Activated CD4-positive, alpha-beta T cell treated with anti-CD3 and anti-CD28 coated beads for 4 hours (primary cell): ENCODE results near the gene RASA4B.
A peak's percentile ranks its signal among the peaks of the same experiment; 100 is the strongest.

ENCODE experiments used
- DNase-seq, 2 donors: peaks; one replicate each; pipeline ENCODE4 v3.0.0-alpha.2; 2020

The RASA4B gene

GRCh38 chr7:102451371-102452054, 66.1 kb downstream of the RASA4B start:
- no peak for DNase-seq

DNA sequence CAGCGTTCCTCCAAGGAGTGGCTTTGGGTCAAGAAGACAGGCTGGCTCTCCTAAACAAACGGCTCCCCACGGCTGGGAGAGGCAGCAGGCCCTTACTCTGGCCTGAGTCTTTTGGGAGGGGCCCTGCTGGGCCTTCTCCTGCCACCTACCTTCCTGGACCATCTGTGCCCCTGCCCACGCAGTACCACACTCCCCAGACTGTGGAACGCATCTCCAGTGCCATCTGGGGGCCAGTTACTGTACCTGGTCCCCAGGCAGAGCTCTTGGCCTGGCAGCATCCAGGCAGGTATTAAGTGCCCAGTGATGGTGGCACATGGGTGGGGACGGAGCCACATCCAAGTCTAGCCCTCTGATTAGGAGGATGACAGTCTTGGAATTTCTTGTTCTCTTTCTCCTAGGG, 67.3 kb downstream of the RASA4B start:
- peak; percentile 61 to 62 for DNase-seq

- no peak for DNase-seq
These were observed 68.4 kb downstream of the RASA4B start for GRCh38 chr7:102449136-102449535.

DNA sequence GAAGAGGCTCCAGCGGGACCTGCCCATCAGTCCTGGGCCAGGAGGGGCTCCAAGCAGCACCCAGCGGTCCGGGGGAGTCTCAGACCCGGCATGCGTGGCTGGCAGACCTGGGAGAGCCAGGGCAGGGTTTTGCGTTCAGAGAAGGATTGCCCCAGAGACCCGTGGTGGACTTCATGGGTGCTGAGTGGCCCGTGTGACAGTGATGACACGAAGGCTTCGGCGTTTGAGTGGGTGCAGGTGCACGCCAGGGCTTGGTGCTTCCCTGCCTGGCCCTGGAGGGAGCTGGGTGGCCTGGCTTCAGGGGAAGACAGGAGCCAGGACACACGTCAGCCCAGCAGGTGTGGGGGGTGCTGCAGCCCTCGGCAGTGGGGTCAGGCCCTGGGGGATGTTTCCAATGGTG, 70.3 kb downstream of the RASA4B start:
- no peak for DNase-seq

- no peak for DNase-seq
These were observed 71.0 kb downstream of the RASA4B start for GRCh38 chr7:102446387-102447156.

GRCh38 chr7:102445674-102446071, 71.9 kb downstream of the RASA4B start:
- DNase-seq: no peak

GRCh38 chr7:102444961-102445673, 72.5 kb downstream of the RASA4B start:
- DNase-seq: no peak

GRCh38 chr7:102439963-102440795, 77.4 kb downstream of the RASA4B start:
- DNase-seq: no peak

- DNase-seq: no peak
These were observed 81.5 kb downstream of the RASA4B start for GRCh38 chr7:102436118-102436517.

DNA sequence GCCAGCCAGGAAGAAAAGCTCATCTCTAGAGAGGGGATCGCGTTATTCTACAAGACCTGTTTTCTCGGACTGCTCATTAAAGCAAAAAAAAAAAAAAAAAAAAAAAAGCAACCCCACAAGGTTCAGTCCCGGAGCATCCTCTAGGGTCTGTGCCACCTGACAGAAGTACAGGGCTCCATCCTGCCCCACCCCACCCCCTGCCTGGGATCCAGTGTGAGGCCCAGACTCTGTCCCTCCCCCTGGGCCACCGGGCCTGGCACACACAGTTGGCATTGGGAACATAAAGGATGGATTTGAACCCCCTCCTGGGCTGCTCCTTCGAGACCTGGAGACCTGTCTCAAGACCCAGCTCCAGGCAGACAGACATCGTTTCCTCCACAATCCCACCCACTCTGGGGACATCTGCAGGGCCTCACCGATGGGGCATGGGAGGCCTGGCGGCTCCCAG, 83.5 kb downstream of the RASA4B start:
- DNase-seq: no peak

DNA sequence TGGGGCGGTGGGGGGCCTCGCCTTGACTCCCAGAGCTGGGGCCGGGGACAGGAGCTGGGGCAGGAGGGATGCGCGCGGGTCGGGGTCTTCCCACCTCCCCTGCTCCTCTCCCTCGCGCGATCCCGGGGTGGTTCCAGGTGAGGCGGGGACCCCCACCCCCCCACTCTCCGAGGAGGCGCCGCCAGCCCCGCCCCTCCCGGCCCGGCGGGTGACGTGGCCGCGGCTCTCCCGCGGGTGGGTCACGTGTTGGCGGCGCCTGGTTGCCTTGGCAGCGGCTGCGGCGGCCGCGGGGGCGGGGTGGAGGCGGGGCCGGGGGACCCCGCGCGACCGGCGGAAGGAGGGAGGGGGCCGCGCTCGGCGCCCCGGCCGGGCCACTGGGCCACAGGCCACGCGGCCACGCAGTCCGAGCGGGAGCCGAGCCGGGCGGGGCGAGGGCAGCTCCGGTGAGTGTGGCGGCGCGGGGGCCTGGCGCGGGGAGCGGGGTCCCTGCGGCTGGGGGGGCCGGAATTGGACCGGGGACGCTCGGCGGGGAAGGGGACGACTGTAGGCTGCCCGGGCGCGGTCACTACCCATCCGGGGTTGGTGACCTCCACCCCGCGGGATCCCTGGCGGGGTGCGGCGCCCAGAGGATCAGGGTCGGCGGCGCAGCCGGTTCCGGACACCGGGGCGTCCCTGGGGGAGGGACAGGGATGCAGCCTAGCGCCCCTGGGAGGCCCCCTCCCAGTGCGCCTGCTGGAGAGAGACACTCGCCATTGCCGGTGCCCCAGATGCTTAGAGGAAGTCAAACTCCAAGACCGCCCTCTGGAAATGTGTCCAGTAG, 84.1 kb downstream of the RASA4B start, which contains the start of gene ORAI2:
ORAI2 (plus strand) TSS at position 357 of the 820 bp plus-strand sequence. CDS start 5,382 bp downstream, outside the sequence.
- peak; percentile 89 for DNase-seq
